Measurements from ENCODE around the gene AGAP3.

GRCh38 chr7:151119055-151119415, 32.8 kb downstream of the AGAP3 start:
- TF ChIP-seq CTCF (conservative IDR thresholded peaks at IDR 0.05): no peak
- no peak for TF ChIP-seq ZFX (IDR thresholded peaks at IDR 0.05)

All from C4-2B (cell line).